Activated B cell treated with CpG ODN at 0.5 μM for 24 hours (primary cell): ENCODE measurements around the gene TAS2R43. TPM values are rescaled to one million over a fixed set of nuclear protein-coding genes. Genes with fewer than 3 reads are reported as not detected.
"Not testable (repeated sequence)": the region's sequence is repeated elsewhere in the genome, so short reads cannot be mapped to it uniquely, and the experiment has no call there.

Experiments used
- ATAC-seq: fragments of 200-7000 bp; cut with Tn5 transposase; one replicate; pipeline ENCODE4 v1.10.0; 2021; ENCODE audit warnings: low read depth, mild to moderate bottlenecking, moderate library complexity
- CTCF ChIA-PET: fragments of 350-600 bp; sonication (Branson Sonifier 250); formaldehyde crosslinking; loops from one replicate; lab custom pipeline; 2021; ENCODE audit warnings: antibody characterized with exemption; lab: Charles Lee
- POLR2A ChIA-PET: fragments of 350-600 bp; sonication (Branson Sonifier 250); formaldehyde crosslinking; loops from one replicate; lab custom pipeline; 2021; ENCODE audit warnings: antibody characterized with exemption; lab: Charles Lee
- DNase-seq: peaks from one replicate; pipeline ENCODE4 v3.0.0; 2022
- H3K27ac Mint-ChIP-seq: one replicate; pipeline ENCODE4 v1.8.0; 2020; ENCODE audit warnings: mixed read lengths
- H3K27me3 Mint-ChIP-seq: one replicate; pipeline ENCODE4 v1.8.0; 2021; ENCODE audit warnings: mixed read lengths
- H3K36me3 Mint-ChIP-seq: one replicate; pipeline ENCODE4 v1.8.0; 2021; ENCODE audit warnings: low read depth, mixed read lengths
- H3K4me1 Mint-ChIP-seq: one replicate; pipeline ENCODE4 v1.8.0; 2021; ENCODE audit warnings: mixed read lengths
- H3K4me3 Mint-ChIP-seq: one replicate; pipeline ENCODE4 v1.8.0; 2020; ENCODE audit warnings: mild to moderate bottlenecking, mixed read lengths
- H3K9me3 Mint-ChIP-seq: one replicate; pipeline ENCODE4 v1.8.0; 2020; ENCODE audit warnings: mixed read lengths
- intact Hi-C: fragments of 100-400 bp; cut with micrococcal nuclease; formaldehyde crosslinking; loops from one replicate; pipeline ENCODE4 v1.15.1; 2024
- total RNA-seq: library from RNA; stranded (reverse); gene quantifications from 2 replicates; pipeline ENCODE4 v1.2.3, GENCODE V29; 2022
- TF ChIP-seq, protein P1 (sequence below): fragments of 200-600 bp; IDR thresholded peaks from one replicate; pipeline ENCODE4 v1.8.0; 2022; ENCODE audit warnings: antibody characterized with exemption, mild to moderate bottlenecking

TAS2R43 gene
- total RNA-seq, 1 donor from 2014 or later, result 2.7 TPM

- TF ChIP-seq, protein P1, sequence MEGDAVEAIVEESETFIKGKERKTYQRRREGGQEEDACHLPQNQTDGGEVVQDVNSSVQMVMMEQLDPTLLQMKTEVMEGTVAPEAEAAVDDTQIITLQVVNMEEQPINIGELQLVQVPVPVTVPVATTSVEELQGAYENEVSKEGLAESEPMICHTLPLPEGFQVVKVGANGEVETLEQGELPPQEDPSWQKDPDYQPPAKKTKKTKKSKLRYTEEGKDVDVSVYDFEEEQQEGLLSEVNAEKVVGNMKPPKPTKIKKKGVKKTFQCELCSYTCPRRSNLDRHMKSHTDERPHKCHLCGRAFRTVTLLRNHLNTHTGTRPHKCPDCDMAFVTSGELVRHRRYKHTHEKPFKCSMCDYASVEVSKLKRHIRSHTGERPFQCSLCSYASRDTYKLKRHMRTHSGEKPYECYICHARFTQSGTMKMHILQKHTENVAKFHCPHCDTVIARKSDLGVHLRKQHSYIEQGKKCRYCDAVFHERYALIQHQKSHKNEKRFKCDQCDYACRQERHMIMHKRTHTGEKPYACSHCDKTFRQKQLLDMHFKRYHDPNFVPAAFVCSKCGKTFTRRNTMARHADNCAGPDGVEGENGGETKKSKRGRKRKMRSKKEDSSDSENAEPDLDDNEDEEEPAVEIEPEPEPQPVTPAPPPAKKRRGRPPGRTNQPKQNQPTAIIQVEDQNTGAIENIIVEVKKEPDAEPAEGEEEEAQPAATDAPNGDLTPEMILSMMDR, result no peak
- DNase-seq, result no peak
- Mint-ChIP-seq H3K36me3 (peaks cover 11% of the 10 kb centered on the region), H3K4me1 (peaks cover 19% of the 10 kb centered on the region), H3K4me3 (no peak overlapping the region), H3K9me3 (peaks cover 3% of the 10 kb centered on the region), H3K27me3 (no peaks in the 10 kb centered on the region), H3K27ac (no peak overlapping the region)
- ATAC-seq, result no peak
- intact Hi-C loops, result no loop called here
- POLR2A ChIA-PET, result no interaction called here
- CTCF ChIA-PET, result no interaction called here
These were observed 24.6 kb downstream of the TAS2R43 start for GRCh38 chr12:11067514-11067913.

DNA sequence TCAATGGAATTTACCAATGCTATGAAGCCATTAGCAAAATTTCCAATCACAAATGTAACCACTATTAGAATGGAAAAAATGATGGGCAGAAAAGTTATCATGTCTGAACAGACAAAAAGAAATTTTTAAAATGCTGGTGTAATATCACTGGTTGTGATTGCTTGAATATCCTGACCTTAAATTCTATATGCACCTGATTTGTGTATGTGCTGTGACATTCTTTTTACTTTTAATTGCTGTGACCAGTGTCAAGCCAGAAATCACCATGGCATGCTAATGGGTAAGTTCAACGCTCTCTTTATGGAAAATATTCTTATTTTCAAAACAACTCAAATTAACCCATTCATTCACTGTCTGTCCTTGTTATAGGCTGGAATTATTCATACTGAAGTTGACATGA is 29.9 kb downstream of the TAS2R43 start, which contains the start of gene TAS2R46:
Gene TAS2R46 (minus strand): TSS at position 101 of the 400 bp plus-strand sequence. CDS start 0 bp downstream, at position 101.
- H3K4me3 Mint-ChIP-seq, H3K4me1 Mint-ChIP-seq, DNase-seq, POLR2A ChIA-PET, H3K27me3 Mint-ChIP-seq, intact Hi-C loops, H3K36me3 Mint-ChIP-seq, CTCF ChIA-PET, ATAC-seq, H3K9me3 Mint-ChIP-seq: not testable (repeated sequence)
- peak within 1 kb of the TSS; percentile 41 for H3K27ac Mint-ChIP-seq

DNA sequence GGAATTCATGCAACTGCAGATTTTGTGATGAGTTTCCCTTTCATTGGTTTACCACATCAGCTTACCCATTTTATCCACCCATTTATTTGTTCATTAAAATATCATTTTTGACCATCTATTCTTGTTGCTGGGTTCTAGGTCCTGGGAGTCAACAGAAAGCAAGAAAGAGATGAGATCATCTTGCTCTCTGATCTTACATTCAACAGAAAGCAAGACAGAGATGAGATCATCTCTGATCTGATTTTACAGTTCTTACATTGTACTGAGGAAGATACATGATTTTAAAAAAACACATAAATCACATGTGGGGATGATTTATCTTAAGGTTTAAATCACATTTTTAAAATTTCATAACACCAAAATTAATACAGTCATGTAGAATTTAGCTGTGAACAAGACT is 32.3 kb downstream of the TAS2R43 start:
- H3K9me3 Mint-ChIP-seq, result peaks cover 4% of the 10 kb centered on the region
- no peak overlapping the region for H3K27ac Mint-ChIP-seq
- no peaks in the 10 kb centered on the region for H3K4me1 Mint-ChIP-seq
- intact Hi-C loops, result no loop called here
- peaks cover 4% of the 10 kb centered on the region for H3K36me3 Mint-ChIP-seq
- no peak overlapping the region for H3K4me3 Mint-ChIP-seq
- ChIA-PET POLR2A (no interaction called here), CTCF (no interaction called here)
- TF ChIP-seq, protein P1, result no peak
- no peaks in the 10 kb centered on the region for H3K27me3 Mint-ChIP-seq
- no peak for DNase-seq
- ATAC-seq, result no peak

GRCh38 chr12:11059041-11059440 is 33.1 kb downstream of the TAS2R43 start:
- CTCF ChIA-PET, result no interaction called here
- intact Hi-C loops, result no loop called here

GRCh38 chr12:11055306-11055705 is 36.8 kb downstream of the TAS2R43 start:
- TF ChIP-seq, protein P1, result no peak
- H3K4me1 Mint-ChIP-seq, result no peaks in the 10 kb centered on the region
- intact Hi-C loops, result loop anchor here (1.0 to 2.0 kb wide), 2 partner anchors 29 to 71 kb away; no protein-coding TSS in a partner anchor
- H3K27ac Mint-ChIP-seq, result no peak overlapping the region
- no peak overlapping the region for H3K4me3 Mint-ChIP-seq
- H3K27me3 Mint-ChIP-seq, result no peaks in the 10 kb centered on the region
- H3K9me3 Mint-ChIP-seq, result peaks cover 17% of the 10 kb centered on the region
- peaks cover 21% of the 10 kb centered on the region for H3K36me3 Mint-ChIP-seq
- CTCF ChIA-PET, result no interaction called here
- POLR2A ChIA-PET, result no interaction called here
- DNase-seq (no peak), ATAC-seq (no peak)

More at GRCh38 chr12:11059041-11059440, 33.1 kb downstream of the TAS2R43 start:
- Mint-ChIP-seq H3K36me3 (peaks cover 4% of the 10 kb centered on the region), H3K27ac (no peak overlapping the region), H3K27me3 (no peaks in the 10 kb centered on the region), H3K4me1 (no peaks in the 10 kb centered on the region), H3K4me3 (no peak overlapping the region), H3K9me3 (peaks cover 4% of the 10 kb centered on the region)
- POLR2A ChIA-PET, result no interaction called here
- TF ChIP-seq, protein P1, result no peak
- ATAC-seq (no peak), DNase-seq (no peak)

DNA sequence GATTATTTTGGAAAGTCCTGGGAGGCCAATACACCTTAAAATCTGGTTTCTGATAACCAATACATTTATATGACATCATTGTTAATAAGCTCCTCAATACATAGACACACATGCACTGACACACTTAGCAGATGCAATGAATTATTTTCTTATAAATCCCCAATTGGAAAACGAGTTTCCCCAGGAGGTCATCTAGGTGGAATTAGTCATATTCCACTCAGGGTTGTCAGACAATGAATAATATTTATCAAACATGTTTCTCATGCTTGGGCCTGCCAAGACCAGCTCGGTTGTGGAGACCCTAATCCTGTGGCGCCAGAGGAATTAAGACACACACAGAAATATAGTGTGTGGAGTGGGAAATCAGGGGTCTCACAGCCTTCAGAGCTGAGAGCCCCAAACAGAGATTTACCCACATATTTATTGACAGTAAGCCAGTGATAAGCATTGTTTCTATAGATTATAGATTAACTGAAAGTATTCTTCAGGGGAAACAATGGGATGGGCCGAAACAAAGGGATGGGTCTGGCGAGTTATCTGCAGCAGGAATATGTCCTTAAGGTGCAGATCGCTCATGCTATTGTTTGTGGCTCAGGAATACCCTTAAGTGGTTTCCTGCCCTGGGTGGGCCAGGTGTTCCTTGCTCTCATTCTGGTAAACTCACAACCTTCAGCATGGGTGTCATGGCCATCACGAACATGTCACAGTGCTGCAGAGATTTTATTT is 42.1 kb downstream of the TAS2R43 start:
- H3K4me3 Mint-ChIP-seq, ATAC-seq, DNase-seq, H3K27me3 Mint-ChIP-seq, POLR2A ChIA-PET, intact Hi-C loops, H3K27ac Mint-ChIP-seq, H3K4me1 Mint-ChIP-seq: not testable (repeated sequence)
- Mint-ChIP-seq H3K36me3 (peaks cover 45% of the 10 kb centered on the region), H3K9me3 (peaks cover 17% of the 10 kb centered on the region)
- CTCF ChIA-PET, result interaction anchor here (0.8 kb wide), 1 partner anchor 13 kb away, joined by 3 read pairs; no protein-coding TSS in a partner anchor

DNA sequence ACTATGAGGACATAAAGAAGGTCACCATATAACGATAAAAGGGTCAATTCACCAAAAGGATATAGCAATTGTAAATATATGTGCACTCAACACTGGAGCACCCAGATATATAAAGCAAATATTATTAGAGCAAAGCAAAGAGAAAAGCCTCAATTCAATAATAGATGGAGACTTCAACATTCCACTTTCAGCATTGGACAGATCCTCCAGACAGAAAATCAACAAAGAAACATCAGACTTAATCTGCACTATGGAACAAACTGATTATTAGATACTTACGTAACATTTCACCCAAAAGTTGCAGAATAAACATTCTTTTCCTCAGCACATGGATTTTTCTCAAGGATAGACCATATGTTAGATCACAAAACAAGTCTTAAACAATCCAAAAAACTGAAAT is 50.7 kb downstream of the TAS2R43 start:
- H3K4me1 Mint-ChIP-seq, POLR2A ChIA-PET, intact Hi-C loops, H3K4me3 Mint-ChIP-seq, H3K27me3 Mint-ChIP-seq, ATAC-seq, DNase-seq, H3K27ac Mint-ChIP-seq, H3K9me3 Mint-ChIP-seq, CTCF ChIA-PET: not testable (repeated sequence)
- peaks cover 59% of the 10 kb centered on the region for H3K36me3 Mint-ChIP-seq
